AG20443 (cell line): ENCODE measurements around the gene RALGAPA1.
"Not testable (repeated sequence)": the region's sequence is repeated elsewhere in the genome, so short reads cannot be mapped to it uniquely, and the experiment has no call there.

Source experiments
- DNase-seq: peaks from one replicate; pipeline ENCODE4 v3.0.0; 2012; ENCODE audit warnings: low spot score, mixed read lengths

The RALGAPA1 gene

GRCh38 chr14:35821564-35822411 is 12.7 kb upstream of the RALGAPA1 start:
- peak; percentile 46 for DNase-seq

GRCh38 chr14:35819591-35820540 is 10.8 kb upstream of the RALGAPA1 start:
- DNase-seq, result no peak

GRCh38 chr14:35818346-35819115 is 9.4 kb upstream of the RALGAPA1 start:
- DNase-seq, result peak; percentile 53

GRCh38 chr14:35814371-35815005 is 5.4 kb upstream of the RALGAPA1 start:
- peak; percentile 34 for DNase-seq

GRCh38 chr14:35810963-35811362 is 1.9 kb upstream of the RALGAPA1 start:
- DNase-seq, result no peak

GRCh38 chr14:35809597-35809996 is 502 bp upstream of the RALGAPA1 start:
- DNase-seq, result no peak

GRCh38 chr14:35808076-35808637 is 938 bp downstream of the RALGAPA1 start:
- no peak for DNase-seq

GRCh38 chr14:35807131-35807961 is 1.7 kb downstream of the RALGAPA1 start:
- no peak for DNase-seq

GRCh38 chr14:35806006-35806907 is 2.8 kb downstream of the RALGAPA1 start:
- DNase-seq, result no peak

- no peak for DNase-seq
Measured at GRCh38 chr14:35797796-35798195, 11.3 kb downstream of the RALGAPA1 start.

GRCh38 chr14:35789651-35790050 is 19.4 kb downstream of the RALGAPA1 start:
- peak; percentile 21 for DNase-seq

- DNase-seq, result no peak
Measured at GRCh38 chr14:35786856-35787255, 22.2 kb downstream of the RALGAPA1 start.

GRCh38 chr14:35783699-35784098 is 25.4 kb downstream of the RALGAPA1 start:
- DNase-seq, result no peak

- no peak for DNase-seq
Measured at GRCh38 chr14:35779368-35779767, 29.7 kb downstream of the RALGAPA1 start.

GRCh38 chr14:35777550-35777949 is 31.5 kb downstream of the RALGAPA1 start:
- DNase-seq, result not testable (repeated sequence)

GRCh38 chr14:35776823-35777222 is 32.3 kb downstream of the RALGAPA1 start:
- no peak for DNase-seq

- not testable (repeated sequence) for DNase-seq
Measured at GRCh38 chr14:35776085-35776484, 33.0 kb downstream of the RALGAPA1 start.

GRCh38 chr14:35766700-35767082 is 42.4 kb downstream of the RALGAPA1 start:
- DNase-seq, result no peak

- no peak for DNase-seq
Measured at GRCh38 chr14:35766036-35766699, 42.9 kb downstream of the RALGAPA1 start.
